RWPE1 (cell line): ENCODE results near the gene DAPK1.
A peak's percentile ranks its signal among the peaks of the same experiment; 100 is the strongest.

Source experiments
- CTCF ChIA-PET: fragments of 350-600 bp; sonication (Branson Sonifier 250); formaldehyde crosslinking; extraction: SDS; loops from one replicate; lab custom pipeline; 2021; lab: Yijun Ruan, JAX
- POLR2A ChIA-PET: fragments of 400-600 bp; formaldehyde crosslinking; extraction: SDS; loops from one replicate; lab custom pipeline; 2020; ENCODE audit warnings: antibody characterized with exemption; ENCODE audit not compliant: low non-redundant PET; lab: Yijun Ruan, JAX
- DNase-seq: peaks from one replicate; pipeline ENCODE4 v3.0.0; 2012; ENCODE audit warnings: low spot score
- H3K27ac ChIP-seq: fragments of 450-650 bp; 2 replicates; pipeline ENCODE4 v1.5.1; 2017
- CTCF ChIP-seq: fragments of 450-650 bp; conservative IDR thresholded peaks from 2 replicates; pipeline ENCODE4 v1.5.1; 2017; ENCODE audit warnings: low read depth, mild to moderate bottlenecking

DAPK1 gene

GRCh38 chr9:87615136-87615535 lies 117.5 kb downstream of the DAPK1 start:
- no peak overlapping the region for H3K27ac ChIP-seq
- ChIA-PET CTCF (interaction anchor here (0.8 kb wide), 1 partner anchor 48 kb away, joined by 3 read pairs; no protein-coding TSS in a partner anchor), POLR2A (no interaction called here)
- TF ChIP-seq CTCF, result no peak
- DNase-seq, result no peak

GRCh38 chr9:87615547-87616148 lies 118.0 kb downstream of the DAPK1 start:
- POLR2A ChIA-PET, result no interaction called here
- no peak overlapping the region for H3K27ac ChIP-seq
- CTCF ChIA-PET, result interaction anchor here (0.8 kb wide), 1 partner anchor 1031 kb away, joined by 3 read pairs; no protein-coding TSS in a partner anchor
- TF ChIP-seq CTCF, result no peak
- peak; percentile 26 for DNase-seq

- TF ChIP-seq CTCF, result no peak
- no peak for DNase-seq
- ChIA-PET POLR2A (no interaction called here), CTCF (no interaction called here)
- no peak overlapping the region for H3K27ac ChIP-seq
These were observed 120.6 kb downstream of the DAPK1 start for GRCh38 chr9:87618226-87618625.

GRCh38 chr9:87618931-87619330 lies 121.3 kb downstream of the DAPK1 start:
- ChIA-PET POLR2A (no interaction called here), CTCF (no interaction called here)
- no peak overlapping the region for H3K27ac ChIP-seq
- no peak for TF ChIP-seq CTCF
- no peak for DNase-seq

- TF ChIP-seq CTCF, result no peak
- no peak for DNase-seq
- no peak overlapping the region for H3K27ac ChIP-seq
- POLR2A ChIA-PET, result no interaction called here
- CTCF ChIA-PET, result no interaction called here
These were observed 121.7 kb downstream of the DAPK1 start for GRCh38 chr9:87619346-87619745.

- ChIA-PET CTCF (no interaction called here), POLR2A (no interaction called here)
- DNase-seq, result no peak
- no peak for TF ChIP-seq CTCF
- H3K27ac ChIP-seq, result no peak overlapping the region
These were observed 123.2 kb downstream of the DAPK1 start for GRCh38 chr9:87620731-87621322.
